K562 (cell line): Measurements from ENCODE around the gene APBA2. TPM values are rescaled to one million over a fixed set of nuclear protein-coding genes. Genes with fewer than 3 reads are reported as not detected.

Experiments
- ATAC-seq: fragments of 200-7000 bp; cut with Tn5 transposase; 3 replicates; pipeline ENCODE4 v1.9.1; 2020; ENCODE audit warnings: moderate library complexity
- BruUV-seq: library from RNA; stranded (reverse); fragments of 400-500 nt; replicated peaks from 2 replicates; lab custom pipeline; 2021; lab: Mats Ljungman, UMichigan
- CTCF ChIA-PET: fragments of 300-600 bp; formaldehyde crosslinking; extraction: SDS; loops from one replicate; lab custom pipeline; 2021; ENCODE audit warnings: low intra/inter-chr PET ratio; lab: Yijun Ruan, JAX
- POLR2A ChIA-PET: fragments of 300-600, 350-650 bp; sonication (Branson Sonifier 250); formaldehyde crosslinking; extraction: SDS; loops from one replicate; lab custom pipeline; 2021; ENCODE audit warnings: antibody characterized with exemption, inconsistent platforms; lab: Yijun Ruan, JAX
- DNase-seq, 4 experiments: peaks; one replicate each; pipeline versions ENCODE4 v3.0.0 to v3.0.0-alpha.2; 2011 to 2018; ENCODE audit warnings: low spot score in 3 of 4, mixed read lengths in 3 of 4; ENCODE audit errors: extremely low read depth in 1 of 4
- FAIRE-seq: peaks from 2 replicates; lab custom pipeline; 2011; peaks lifted over from hg19 to GRCh38; lab: Jason Lieb, UNC
- H2AFZ ChIP-seq: 2 replicates; pipeline ENCODE4 v1.6.0; 2011; ENCODE audit warnings: low read depth, low read length, control low read depth, inconsistent platforms
- H3K27ac ChIP-seq: fragments of 200-600 bp; 3 replicates; pipeline ENCODE4 v1.8.0; 2011; ENCODE audit warnings: low read depth, mild to moderate bottlenecking, control low read depth, inconsistent platforms, low read length, moderate library complexity, mixed read lengths; ENCODE audit errors: extremely low read depth
- H3K27me3 ChIP-seq, 2 experiments: fragments of 300-600 bp in 1 of 2; 2 replicates in 1 of 2; 3 replicates in 1 of 2; pipeline versions ENCODE4 v1.6.0 to v1.8.0; 2011; ENCODE audit warnings: inconsistent platforms in 2 of 2, low read length in 2 of 2, mild to moderate bottlenecking in 1 of 2, mixed read lengths in 1 of 2, moderate library complexity in 1 of 2; ENCODE audit not compliant: control insufficient read depth in 2 of 2, insufficient read depth in 2 of 2
- H3K36me3 ChIP-seq: fragments of 300-600 bp; 3 replicates; pipeline ENCODE4 v1.8.0; 2011; ENCODE audit warnings: mild to moderate bottlenecking, low read length, inconsistent platforms; ENCODE audit not compliant: control insufficient read depth, insufficient read depth
- H3K4me1 ChIP-seq, 2 experiments: fragments of 200-600 bp in 1 of 2; replicated peaks in 1 of 2; 2 replicates in 1 of 2; 3 replicates in 1 of 2; pipeline versions ENCODE4 v1.5.1 to v1.8.0; 2011; ENCODE audit warnings: inconsistent platforms in 2 of 2, low read length in 2 of 2, mild to moderate bottlenecking in 1 of 2, mixed read lengths in 1 of 2, moderate library complexity in 1 of 2; ENCODE audit not compliant: control insufficient read depth in 2 of 2, insufficient read depth in 2 of 2
- H3K4me2 ChIP-seq: 2 replicates; pipeline ENCODE4 v1.6.1; 2011; ENCODE audit warnings: low read length, control low read depth, inconsistent platforms, mixed read lengths; ENCODE audit not compliant: insufficient read depth
- H3K4me3 ChIP-seq: fragments of 200-600 bp; sonication (generic), shearing (Covaris generic); 2 replicates; pipeline ENCODE4 v1.5.1; 2016; ENCODE audit warnings: control low read depth, inconsistent platforms
- H3K79me2 ChIP-seq: fragments of 200-600 bp; 3 replicates; pipeline ENCODE4 v1.8.0; 2011; ENCODE audit warnings: low read length, inconsistent platforms; ENCODE audit not compliant: control insufficient read depth, insufficient read depth
- H3K9ac ChIP-seq, 2 experiments: 2 replicates each; pipeline versions ENCODE4 v1.6.0 to v1.6.1; 2011; ENCODE audit warnings: low read depth in 2 of 2, low read length in 2 of 2, control low read depth in 1 of 2, inconsistent platforms in 1 of 2, mild to moderate bottlenecking in 1 of 2, mixed read lengths in 1 of 2; ENCODE audit not compliant: insufficient read depth in 1 of 2
- H3K9me1 ChIP-seq: one replicate; pipeline ENCODE4 v1.6.0; 2011; ENCODE audit warnings: inconsistent platforms, mild to moderate bottlenecking, low read length, moderate library complexity; ENCODE audit not compliant: control insufficient read depth, insufficient read depth
- H3K9me3 ChIP-seq: replicated peaks from 2 replicates; pipeline ENCODE4 v1.5.1; 2011; ENCODE audit warnings: low read depth, low read length, inconsistent platforms; ENCODE audit not compliant: control insufficient read depth, insufficient read depth
- H4K20me1 ChIP-seq: replicated peaks from 2 replicates; pipeline ENCODE4 v1.6.1; 2011; ENCODE audit warnings: low read length, inconsistent platforms, mixed read lengths; ENCODE audit not compliant: control insufficient read depth, insufficient read depth
- BMI1 ChIP-seq: fragments of 150-350 bp; IDR thresholded peaks from 2 replicates; pipeline ENCODE4 v1.6.1; 2014; ENCODE audit warnings: low read length
- CBFA2T2 ChIP-seq: fragments of 450-650 bp; conservative IDR thresholded peaks from 2 replicates; pipeline ENCODE4 v1.6.1; 2017; ENCODE audit warnings: mild to moderate bottlenecking
- HDAC2 ChIP-seq: fragments of 450-650 bp; IDR thresholded peaks from 2 replicates; pipeline ENCODE4 v1.6.1; 2016; ENCODE audit warnings: mild to moderate bottlenecking
- NCOR1 ChIP-seq: fragments of 450-650 bp; IDR thresholded peaks from 2 replicates; pipeline ENCODE4 v1.6.1; 2016; ENCODE audit warnings: mild to moderate bottlenecking, moderate library complexity
- PML ChIP-seq: IDR thresholded peaks from 2 replicates; pipeline ENCODE4 v1.6.1; 2012; ENCODE audit warnings: low read length, inconsistent platforms
- POLR2H ChIP-seq: IDR thresholded peaks from 2 replicates; pipeline ENCODE4 v1.6.1; 2016; ENCODE audit warnings: missing genetic modification characterization, low read depth, mild to moderate bottlenecking, control low read depth, missing compliant biosample characterization, moderate library complexity
- POLR3G ChIP-seq: IDR thresholded peaks from 2 replicates; pipeline ENCODE4 v1.6.1; 2011; ENCODE audit not compliant: insufficient read length, insufficient replicate concordance; ENCODE audit errors: extremely low read depth
- TAF7 ChIP-seq: fragments of 450-650 bp; IDR thresholded peaks from 2 replicates; pipeline ENCODE4 v1.6.1; 2016; ENCODE audit warnings: missing genetic modification characterization, missing compliant biosample characterization
- TAL1 ChIP-seq: fragments of 450-650 bp; IDR thresholded peaks from 2 replicates; pipeline ENCODE4 v1.6.1; 2016; ENCODE audit warnings: mild to moderate bottlenecking
- TCF3 ChIP-seq: sonication (generic); formaldehyde crosslinking; IDR thresholded peaks from 2 replicates; pipeline ENCODE4 v1.4.0; 2020; ENCODE audit warnings: mild to moderate bottlenecking, missing genetic modification reagents
- THRA ChIP-seq: fragments of 450-650 bp; IDR thresholded peaks from 2 replicates; pipeline ENCODE4 v1.6.1; 2017; ENCODE audit warnings: mild to moderate bottlenecking, moderate library complexity
- ZBTB26 ChIP-seq: fragments of 450-650 bp; formaldehyde crosslinking; IDR thresholded peaks from 2 replicates; pipeline ENCODE4 v1.4.0; 2022; ENCODE audit warnings: missing genetic modification characterization
- ZNF224 ChIP-seq: sonication (generic); formaldehyde crosslinking; IDR thresholded peaks from 2 replicates; pipeline ENCODE4 v1.8.0; 2022; ENCODE audit warnings: mild to moderate bottlenecking, missing genetic modification reagents
- WGBS: fragments of 100-300 bp; shearing (Covaris generic); methylation state at CpG from one replicate; pipeline ENCODE4 v1.1.6; 2016; ENCODE audit warnings: low coverage, mixed read lengths; ENCODE audit not compliant: insufficient coverage; ENCODE audit errors: missing lambda C conversion rate; 5-methylcytosine and 5-hydroxymethylcytosine counted together
- in situ Hi-C: fragments of 300-500 bp; cut with MboI; formaldehyde crosslinking; loops from 4 replicates; pipeline ENCODE4 v1.15.0; 2018; ENCODE audit warnings: inconsistent platforms, mixed read lengths
- intact Hi-C: fragments of 100-400 bp; cut with micrococcal nuclease; formaldehyde crosslinking; loops from 2 replicates; pipeline ENCODE4 v1.14.2; 2022
- polyA plus RNA-seq, 8 experiments: library from polyadenylated mRNA; depleted of rRNA in 4 of 8; stranded (reverse) in 5 of 8; unstranded in 3 of 8; fragments of >200 nt; fragmentation: Nextera tagmentation in 2 of 8; fragmentation: Illumina TruSeq in 1 of 8; extraction: Ambion mirVana in 2 of 8; extraction: Trizol in 1 of 8; gene quantifications; 2 replicates each; pipeline versions ENCODE4 v1.2.1 to v1.2.3, GENCODE V29; 2011 to 2014; ENCODE audit warnings: inconsistent platforms in 1 of 8, missing spikeins in 1 of 8
- total RNA-seq, 7 experiments: library from RNA; depleted of rRNA in 6 of 7; stranded (reverse); fragments of >200 nt in 6 of 7; fragmentation: Illumina TruSeq in 2 of 7; extraction: Trizol in 2 of 7; gene quantifications; 2 replicates each; pipeline versions ENCODE4 v1.2.1 to v1.2.3, GENCODE V29; 2011 to 2021; ENCODE audit warnings: low replicate concordance in 1 of 7

The APBA2 gene
- total and polyA plus RNA-seq, 9 of the 15 experiments (the other 6 are each of a cell fraction or from before 2014, with no cell fraction given): 0.24 to 40.9 (median 25.2) TPM

- 0 out of 4 replicates have a peak overlapping the region, but pooled peaks of 1 of the 2 experiments have one; percentile 52 for H3K9ac ChIP-seq
- peaks cover 26% of the 10 kb centered on the region; the same call in 2 of the 3 replicates for H3K36me3 ChIP-seq
- ChIA-PET POLR2A (interaction anchor here (0.6 kb wide), 1 partner anchor 41 kb away, joined by 3 read pairs; no protein-coding TSS in a partner anchor), CTCF (no interaction called here)
- WGBS: 66% methylated on average over 8 of the region's 10 CpGs
- H3K79me2 ChIP-seq: no peaks in the 10 kb centered on the region
- H2AFZ ChIP-seq: no peak overlapping the region
- FAIRE-seq (no peak), ATAC-seq (no peak), DNase-seq (no peak)
- peaks cover 0 to 3% of the 10 kb centered on the region in 2 experiments; a peak in 1 of 5 replicates for H3K4me1 ChIP-seq
- no peaks in the 10 kb centered on the region for H3K9me3 ChIP-seq
- H3K9me1 ChIP-seq: peaks cover 2% of the 10 kb centered on the region
- intact Hi-C loops (no loop called here), in situ Hi-C loops (no loop called here)
- no TSS peak for BruUV-seq
- H3K27ac ChIP-seq: no peak overlapping the region
- no peaks in the 10 kb centered on the region for H3K27me3 ChIP-seq
- H3K4me3 ChIP-seq: no peak overlapping the region
- no peaks in the 10 kb centered on the region for H4K20me1 ChIP-seq
- no peak overlapping the region for H3K4me2 ChIP-seq
- TF ChIP-seq ZBTB26 (CRISPR knock-in tag) (no peak), POLR2H (tag) (no peak), CBFA2T2 (no peak), BMI1 (no peak), TAF7 (tag) (no peak), HDAC2 (no peak), NCOR1 (no peak), THRA (no peak), PML (no peak), ZNF224 (CRISPR knock-in tag) (no peak), POLR3G (no peak), TCF3 (CRISPR knock-in tag) (no peak), TAL1 (no peak)
Measured at GRCh38 chr15:29099131-29099880, 213.5 kb downstream of the APBA2 start.
